NOMO-1 (cell line): Measurements from ENCODE around the gene S100A9.
"Not testable (repeated sequence)": the region's sequence is repeated elsewhere in the genome, so short reads cannot be mapped to it uniquely, and the experiment has no call there.

Experiments
- DNase-seq, 2 experiments: peaks; one replicate each; lab custom pipeline; 2025; ENCODE audit not compliant: unreplicated experiment in 2 of 2; lab: John Stamatoyannopoulos, UW

Gene S100A9

GRCh38 chr1:153403421-153404085 is 45.9 kb downstream of the S100A9 start:
- DNase-seq, result peak in 1 of 2 experiments; percentile 6

GRCh38 chr1:153404086-153404635 is 46.5 kb downstream of the S100A9 start:
- DNase-seq, result no peak

GRCh38 chr1:153404768-153405167 is 47.1 kb downstream of the S100A9 start:
- DNase-seq, result peak; percentile 59 to 62

- DNase-seq, result not testable (repeated sequence)
Measured at GRCh38 chr1:153405825-153406599, 48.4 kb downstream of the S100A9 start.

- DNase-seq, result not testable (repeated sequence)
Measured at GRCh38 chr1:153407274-153407673, 49.6 kb downstream of the S100A9 start.
